GM12878 (cell line): ENCODE results near the gene SYNGR4. TPM values are rescaled to one million over a fixed set of nuclear protein-coding genes. Genes with fewer than 3 reads are reported as not detected.
A peak's percentile ranks its signal among the peaks of the same experiment; 100 is the strongest.

ENCODE experiments used
- DPF2 ChIP-seq: fragments of 450-650 bp; IDR thresholded peaks from 2 replicates; pipeline ENCODE4 v1.6.1; 2017; ENCODE audit warnings: mild to moderate bottlenecking
- E2F8 ChIP-seq: fragments of 450-650 bp; IDR thresholded peaks from 2 replicates; pipeline ENCODE4 v1.6.1; 2018; ENCODE audit warnings: mild to moderate bottlenecking, low read depth, moderate library complexity; ENCODE audit not compliant: partially characterized antibody
- EGR1 ChIP-seq, 2 experiments: IDR thresholded peaks; 1 replicate in 1 of 2; 2 replicates in 1 of 2; pipeline ENCODE4 v1.6.1; 2011 to 2012; ENCODE audit warnings: low read depth in 2 of 2, low read length in 2 of 2, borderline replicate concordance in 1 of 2, mild to moderate bottlenecking in 1 of 2, moderate library complexity in 1 of 2
- JUNB ChIP-seq: IDR thresholded peaks from 2 replicates; pipeline ENCODE4 v1.6.1; 2016; ENCODE audit warnings: antibody characterized with exemption, mild to moderate bottlenecking
- POU2F2 ChIP-seq: IDR thresholded peaks from 3 replicates; pipeline ENCODE4 v1.6.1; 2011; ENCODE audit warnings: low read depth, mild to moderate bottlenecking, low read length, borderline replicate concordance
- RAD51 ChIP-seq: fragments of 450-650 bp; IDR thresholded peaks from 2 replicates; pipeline ENCODE4 v1.6.1; 2016; ENCODE audit warnings: moderate library complexity, mild to moderate bottlenecking, inconsistent platforms
- RBBP5 ChIP-seq: fragments of 200-600 bp; sonication (generic); conservative IDR thresholded peaks from 2 replicates; pipeline ENCODE4 v1.6.1; 2016
- SKIL ChIP-seq: fragments of 450-650 bp; IDR thresholded peaks from 2 replicates; pipeline ENCODE4 v1.6.1; 2017; ENCODE audit warnings: mild to moderate bottlenecking, low read depth, inconsistent platforms; ENCODE audit not compliant: poor library complexity, severe bottlenecking
- ZNF687 ChIP-seq: fragments of 450-650 bp; IDR thresholded peaks from 2 replicates; pipeline ENCODE4 v1.6.1; 2017; ENCODE audit warnings: mild to moderate bottlenecking, moderate library complexity
- polyA plus RNA-seq, 11 experiments: library from polyadenylated mRNA; depleted of rRNA in 4 of 11; unstranded in 6 of 11; stranded (reverse) in 5 of 11; fragments of >200 nt; fragmentation: Nextera tagmentation in 4 of 11; fragmentation: Illumina TruSeq in 1 of 11; extraction: Ambion mirVana in 4 of 11; extraction: Trizol in 1 of 11; gene quantifications; 1 replicate in 1 of 11; 2 replicates in 10 of 11; pipeline versions ENCODE4 v1.2.1 to v1.2.3, GENCODE V29; 2011 to 2016; ENCODE audit warnings: inconsistent platforms in 2 of 11, missing spikeins in 2 of 11, low read depth in 1 of 11
- total RNA-seq, 4 experiments: library from RNA; depleted of rRNA in 3 of 4; stranded (reverse); fragments of >200 nt in 3 of 4; fragmentation: Illumina TruSeq in 1 of 4; extraction: Trizol in 1 of 4; gene quantifications; 2 replicates each; pipeline versions ENCODE4 v1.2.1 to v1.2.3, GENCODE V29; 2013 to 2021

The SYNGR4 gene
- total and polyA plus RNA-seq, 10 of the 15 experiments (the other 5 are each of a cell fraction or from before 2014, with no cell fraction given) = 0.08 to 0.72 (median 0.17) TPM; not detected in 6

- TF ChIP-seq ZNF687 (peak; percentile 82; the same call in 1 of the 2 replicates), POU2F2 (no peak), DPF2 (peak; percentile 44; the same call in 1 of the 2 replicates), RBBP5 (no peak), JUNB (no peak), EGR1 (IDR thresholded peaks at IDR 0.05; ENCODE audit: borderline replicate concordance in 1 of 2, low read depth in 2 of 2, low read length in 2 of 2) (peak in 1 of 2 experiments; percentile 68; a peak in 1 of 3 replicates), RAD51 (no peak), SKIL (no peak), E2F8 (no peak)
Observed at GRCh38 chr19:48398375-48399235, 34.4 kb downstream of the SYNGR4 start (continued).
